Right atrium auricular region (tissue), 2 donors: ENCODE results near the gene SLC39A13. TPM values are rescaled to one million over a fixed set of nuclear protein-coding genes. Genes with fewer than 3 reads are reported as not detected.

Source experiments
- DNase-seq: peaks from one replicate; pipeline ENCODE4 v3.0.0-alpha.2; 2019; ENCODE audit warnings: low spot score
- H3K27ac ChIP-seq, 2 donors: fragments of 200-600 bp; sonication (generic); 1 replicate in 1 of 2; 2 replicates in 1 of 2; pipeline ENCODE4 v1.5.1; 2016 to 2019
- H3K27me3 ChIP-seq, 2 donors: fragments of 200-600 bp; sonication (generic); one replicate each; pipeline versions ENCODE4 v1.5.1 to v1.6.0; 2017 to 2019
- H3K36me3 ChIP-seq: fragments of 200-600 bp; sonication (generic); one replicate; pipeline ENCODE4 v1.5.1; 2016
- H3K4me1 ChIP-seq, 2 donors: fragments of 200-600 bp; sonication (generic); one replicate each; pipeline versions ENCODE4 v1.5.1 to v1.6.0; 2017 to 2019
- H3K4me3 ChIP-seq, 2 donors: fragments of 200-600 bp; sonication (generic); 1 replicate in 1 of 2; 2 replicates in 1 of 2; pipeline ENCODE4 v1.5.1; 2017 to 2019; ENCODE audit warnings: mild to moderate bottlenecking in 1 of 2, moderate library complexity in 1 of 2
- H3K9me3 ChIP-seq, 2 donors: fragments of 200-600 bp; sonication (generic); one replicate each; pipeline ENCODE4 v1.5.1; 2019
- total RNA-seq, 2 donors: library from RNA; depleted of rRNA; stranded (reverse); fragments of >200 nt; gene quantifications; one replicate each; pipeline ENCODE4 v1.1.0, GENCODE V29; 2016
- TF ChIP-seq, protein P1 (sequence below), 2 donors: fragments of 200-600 bp; sonication (generic); IDR thresholded peaks; one replicate each; pipeline ENCODE4 v1.5.1; 2019; ENCODE audit warnings: antibody characterized with exemption in 2 of 2

The SLC39A13 gene
- total RNA-seq, 2 donors from 2014 or later = 78.4 to 79.8 TPM

DNA sequence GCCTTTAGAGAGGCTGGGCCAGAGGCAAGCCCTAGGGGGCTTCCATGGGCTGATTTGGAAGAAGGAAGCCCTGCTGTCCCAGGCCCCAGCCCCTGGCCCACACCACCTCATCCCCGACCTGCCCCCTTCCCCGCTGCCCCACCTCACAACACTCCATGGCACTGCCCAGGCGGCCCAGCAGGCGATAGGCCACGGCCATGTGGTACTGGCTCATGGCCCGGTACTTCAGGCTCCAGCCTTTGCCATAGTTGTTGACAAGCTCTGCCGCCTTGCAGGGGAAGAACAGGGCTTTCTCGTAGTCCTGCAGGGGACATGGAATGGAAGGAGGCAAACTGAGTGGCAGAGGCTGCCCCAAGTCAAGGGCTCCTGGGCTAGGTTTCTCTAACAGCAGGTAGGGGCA lies 34.1 kb downstream of the SLC39A13 start:
- no peak for DNase-seq
- H3K27me3 ChIP-seq = no peaks in the 10 kb centered on the region
- H3K27ac ChIP-seq = no peak overlapping the region
- peaks cover 0 to 7% of the 10 kb centered on the region in 2 donors for H3K4me1 ChIP-seq
- no peaks in the 10 kb centered on the region for H3K36me3 ChIP-seq
- H3K4me3 ChIP-seq = no peak overlapping the region
- H3K9me3 ChIP-seq = no peaks in the 10 kb centered on the region
- TF ChIP-seq, protein P1, sequence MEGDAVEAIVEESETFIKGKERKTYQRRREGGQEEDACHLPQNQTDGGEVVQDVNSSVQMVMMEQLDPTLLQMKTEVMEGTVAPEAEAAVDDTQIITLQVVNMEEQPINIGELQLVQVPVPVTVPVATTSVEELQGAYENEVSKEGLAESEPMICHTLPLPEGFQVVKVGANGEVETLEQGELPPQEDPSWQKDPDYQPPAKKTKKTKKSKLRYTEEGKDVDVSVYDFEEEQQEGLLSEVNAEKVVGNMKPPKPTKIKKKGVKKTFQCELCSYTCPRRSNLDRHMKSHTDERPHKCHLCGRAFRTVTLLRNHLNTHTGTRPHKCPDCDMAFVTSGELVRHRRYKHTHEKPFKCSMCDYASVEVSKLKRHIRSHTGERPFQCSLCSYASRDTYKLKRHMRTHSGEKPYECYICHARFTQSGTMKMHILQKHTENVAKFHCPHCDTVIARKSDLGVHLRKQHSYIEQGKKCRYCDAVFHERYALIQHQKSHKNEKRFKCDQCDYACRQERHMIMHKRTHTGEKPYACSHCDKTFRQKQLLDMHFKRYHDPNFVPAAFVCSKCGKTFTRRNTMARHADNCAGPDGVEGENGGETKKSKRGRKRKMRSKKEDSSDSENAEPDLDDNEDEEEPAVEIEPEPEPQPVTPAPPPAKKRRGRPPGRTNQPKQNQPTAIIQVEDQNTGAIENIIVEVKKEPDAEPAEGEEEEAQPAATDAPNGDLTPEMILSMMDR (IDR thresholded peaks at IDR 0.05) = no peak

GRCh38 chr11:47443028-47443700 lies 34.8 kb downstream of the SLC39A13 start:
- Histone ChIP-seq H3K4me3 (no peak overlapping the region), H3K36me3 (no peaks in the 10 kb centered on the region), H3K27me3 (no peaks in the 10 kb centered on the region), H3K27ac (no peak overlapping the region), H3K4me1 (peaks cover 0 to 7% of the 10 kb centered on the region in 2 donors), H3K9me3 (no peaks in the 10 kb centered on the region)
- no peak for DNase-seq
- TF ChIP-seq, protein P1 (IDR thresholded peaks at IDR 0.05) = no peak

GRCh38 chr11:47443817-47444216 lies 35.4 kb downstream of the SLC39A13 start:
- Histone ChIP-seq H3K4me3 (no peak overlapping the region), H3K36me3 (no peaks in the 10 kb centered on the region), H3K4me1 (peaks cover 0 to 7% of the 10 kb centered on the region in 2 donors), H3K9me3 (no peaks in the 10 kb centered on the region), H3K27me3 (no peaks in the 10 kb centered on the region), H3K27ac (no peak overlapping the region)
- no peak for DNase-seq
- TF ChIP-seq, protein P1 (IDR thresholded peaks at IDR 0.05) = no peak

DNA sequence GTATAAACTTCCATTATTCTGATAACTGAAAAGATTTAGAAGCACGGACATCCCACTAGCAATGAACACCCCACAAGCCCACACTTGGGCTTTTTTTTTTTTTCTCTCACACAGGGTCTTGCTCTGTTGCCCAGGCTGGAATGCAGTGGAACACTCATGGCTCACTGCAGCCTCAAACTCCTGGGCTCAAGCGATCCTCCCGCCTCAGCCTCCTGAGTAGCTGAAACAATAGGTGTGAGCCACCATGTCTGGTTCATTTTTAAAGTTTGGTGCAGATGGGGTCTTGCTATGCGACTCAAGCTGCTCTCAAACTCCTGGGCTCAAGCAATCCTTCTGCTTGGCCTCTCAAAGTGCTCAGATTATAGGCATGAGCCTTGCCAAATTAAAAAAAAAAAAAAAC lies 37.5 kb downstream of the SLC39A13 start:
- H3K9me3 ChIP-seq = no peaks in the 10 kb centered on the region
- no peaks in the 10 kb centered on the region for H3K27me3 ChIP-seq
- no peaks in the 10 kb centered on the region for H3K36me3 ChIP-seq
- TF ChIP-seq, protein P1 (IDR thresholded peaks at IDR 0.05) = no peak
- H3K27ac ChIP-seq = no peak overlapping the region
- DNase-seq = no peak
- H3K4me1 ChIP-seq = peaks cover 0 to 7% of the 10 kb centered on the region in 2 donors
- no peak overlapping the region for H3K4me3 ChIP-seq

- peaks cover 0 to 7% of the 10 kb centered on the region in 2 donors for H3K4me1 ChIP-seq
- TF ChIP-seq, protein P1 (IDR thresholded peaks at IDR 0.05) = no peak
Measured at GRCh38 chr11:47446833-47447232, 38.4 kb downstream of the SLC39A13 start.

GRCh38 chr11:47447906-47448305 lies 39.5 kb downstream of the SLC39A13 start:
- TF ChIP-seq, protein P1 (IDR thresholded peaks at IDR 0.05) = no peak

More at GRCh38 chr11:47446833-47447232, 38.4 kb downstream of the SLC39A13 start:
- H3K36me3 ChIP-seq = no peaks in the 10 kb centered on the region
- H3K27ac ChIP-seq = no peak overlapping the region
- DNase-seq = no peak
- H3K27me3 ChIP-seq = no peaks in the 10 kb centered on the region
- H3K4me3 ChIP-seq = no peak overlapping the region
- no peaks in the 10 kb centered on the region for H3K9me3 ChIP-seq

More at GRCh38 chr11:47447906-47448305, 39.5 kb downstream of the SLC39A13 start:
- no peak overlapping the region for H3K27ac ChIP-seq
- no peaks in the 10 kb centered on the region for H3K27me3 ChIP-seq
- H3K9me3 ChIP-seq = no peaks in the 10 kb centered on the region
- no peaks in the 10 kb centered on the region for H3K4me1 ChIP-seq
- no peaks in the 10 kb centered on the region for H3K36me3 ChIP-seq
- no peak overlapping the region for H3K4me3 ChIP-seq
- no peak for DNase-seq
